ENCODE measurements around the gene OSBP2. TPM values are rescaled to one million over a fixed set of nuclear protein-coding genes. Genes with fewer than 3 reads are reported as not detected.

The OSBP2 gene
- total RNA-seq, 1 experiment from 2014 or later: 7.1 TPM

DNA sequence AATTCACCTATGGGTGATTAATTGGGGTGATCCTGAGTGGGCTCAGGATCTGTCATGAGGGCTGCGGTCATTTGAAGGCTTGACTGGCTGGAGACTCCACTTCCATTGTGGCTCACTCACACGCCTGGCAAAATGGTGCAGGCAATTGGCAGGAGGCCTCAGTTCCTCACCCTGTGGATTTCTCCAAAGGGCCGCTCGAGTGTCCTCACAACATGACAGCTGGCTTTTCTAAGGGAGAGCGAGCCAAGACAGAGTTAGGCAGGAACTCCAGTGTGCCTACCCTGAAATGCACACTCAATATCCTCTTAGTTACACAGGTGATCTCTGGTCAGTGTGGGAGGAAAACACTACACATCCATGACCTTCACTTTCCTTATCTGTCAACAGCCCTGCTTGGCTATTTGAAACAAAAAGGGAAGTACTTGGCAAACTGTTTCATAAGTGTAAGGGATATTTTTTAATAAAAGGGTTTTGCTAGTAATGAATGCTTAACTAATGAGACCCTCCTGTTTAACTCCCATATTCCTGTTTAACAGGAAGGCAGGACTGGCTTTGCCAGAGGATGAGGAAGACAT is 25.7 kb downstream of the OSBP2 start:
- intact Hi-C loops (cut with micrococcal nuclease; ENCODE audit: unreplicated experiment): no loop called here
- H3K36me3 ChIP-seq (ENCODE audit: low read depth): no peaks in the 10 kb centered on the region
- H3K79me2 ChIP-seq (ENCODE audit: low read depth): no peaks in the 10 kb centered on the region
- no peaks in the 10 kb centered on the region for H3K27me3 ChIP-seq (ENCODE audit: insufficient read depth, low read depth)
- H3K4me1 ChIP-seq (replicated peaks; ENCODE audit: insufficient read depth): peaks cover 15% of the 10 kb centered on the region
- no peak overlapping the region for H2AFZ ChIP-seq
- peaks cover 10% of the 10 kb centered on the region; the same call in 1 of the 2 replicates for H3F3A ChIP-seq (ENCODE audit: insufficient read depth, low read depth)
- no peaks in the 10 kb centered on the region for H4K20me1 ChIP-seq (ENCODE audit: insufficient read depth)
- no TSS peak for BruUV-seq (replicated peaks)
- TF ChIP-seq, protein P1, sequence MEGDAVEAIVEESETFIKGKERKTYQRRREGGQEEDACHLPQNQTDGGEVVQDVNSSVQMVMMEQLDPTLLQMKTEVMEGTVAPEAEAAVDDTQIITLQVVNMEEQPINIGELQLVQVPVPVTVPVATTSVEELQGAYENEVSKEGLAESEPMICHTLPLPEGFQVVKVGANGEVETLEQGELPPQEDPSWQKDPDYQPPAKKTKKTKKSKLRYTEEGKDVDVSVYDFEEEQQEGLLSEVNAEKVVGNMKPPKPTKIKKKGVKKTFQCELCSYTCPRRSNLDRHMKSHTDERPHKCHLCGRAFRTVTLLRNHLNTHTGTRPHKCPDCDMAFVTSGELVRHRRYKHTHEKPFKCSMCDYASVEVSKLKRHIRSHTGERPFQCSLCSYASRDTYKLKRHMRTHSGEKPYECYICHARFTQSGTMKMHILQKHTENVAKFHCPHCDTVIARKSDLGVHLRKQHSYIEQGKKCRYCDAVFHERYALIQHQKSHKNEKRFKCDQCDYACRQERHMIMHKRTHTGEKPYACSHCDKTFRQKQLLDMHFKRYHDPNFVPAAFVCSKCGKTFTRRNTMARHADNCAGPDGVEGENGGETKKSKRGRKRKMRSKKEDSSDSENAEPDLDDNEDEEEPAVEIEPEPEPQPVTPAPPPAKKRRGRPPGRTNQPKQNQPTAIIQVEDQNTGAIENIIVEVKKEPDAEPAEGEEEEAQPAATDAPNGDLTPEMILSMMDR (conservative IDR thresholded peaks at IDR 0.05): no peak
- no peak for TF ChIP-seq EZH2 (IDR thresholded peaks at IDR 0.05; ENCODE audit: low read depth)
- H3K4me2 ChIP-seq: no peak overlapping the region
- CTCF ChIA-PET: no interaction called here
- no peak overlapping the region for H3K4me3 ChIP-seq
- DNase-seq: no peak
- H3K9me3 ChIP-seq (ENCODE audit: insufficient read depth, low read depth): no peaks in the 10 kb centered on the region
- no peak overlapping the region for H3K27ac ChIP-seq
- H3K9me2 ChIP-seq (ENCODE audit: insufficient read depth): no peaks in the 10 kb centered on the region
- POLR2A ChIA-PET (ENCODE audit: unreplicated experiment): no interaction called here

DNA sequence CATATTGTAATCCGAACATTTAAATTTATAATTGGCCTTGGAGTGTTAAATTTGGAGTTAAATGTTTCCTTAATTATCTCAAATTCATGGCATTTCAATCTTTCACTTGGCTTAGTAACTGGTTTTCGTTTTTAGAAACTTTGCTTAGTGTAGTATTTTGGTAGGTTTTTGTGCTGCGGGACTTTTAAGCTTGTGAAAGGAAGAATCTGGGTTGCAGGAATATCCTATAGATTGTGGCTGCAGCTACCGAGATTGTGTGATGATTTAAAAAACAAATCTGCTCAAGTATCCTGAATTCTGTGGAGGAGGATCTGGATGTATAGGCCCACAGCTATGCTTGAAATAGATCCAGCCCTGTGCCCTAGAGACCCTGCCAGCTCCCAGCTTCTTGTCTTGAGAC is 27.1 kb downstream of the OSBP2 start:
- Histone ChIP-seq H3K27me3 (ENCODE audit: insufficient read depth, low read depth) (no peaks in the 10 kb centered on the region), H3K36me3 (ENCODE audit: low read depth) (no peaks in the 10 kb centered on the region), H3K27ac (no peak overlapping the region), H3K4me3 (no peak overlapping the region), H3F3A (ENCODE audit: insufficient read depth, low read depth) (peaks cover 8% of the 10 kb centered on the region; the same call in 1 of the 2 replicates), H3K79me2 (ENCODE audit: low read depth) (no peaks in the 10 kb centered on the region), H3K9me3 (ENCODE audit: insufficient read depth, low read depth) (no peaks in the 10 kb centered on the region), H3K9me2 (ENCODE audit: insufficient read depth) (no peaks in the 10 kb centered on the region), H2AFZ (no peak overlapping the region), H4K20me1 (ENCODE audit: insufficient read depth) (no peaks in the 10 kb centered on the region), H3K4me1 (replicated peaks; ENCODE audit: insufficient read depth) (peaks cover 14% of the 10 kb centered on the region), H3K4me2 (no peak overlapping the region)
- intact Hi-C loops (cut with micrococcal nuclease; ENCODE audit: unreplicated experiment): no loop called here
- no TSS peak for BruUV-seq (replicated peaks)
- TF ChIP-seq, protein P1 (conservative IDR thresholded peaks at IDR 0.05): no peak
- CTCF ChIA-PET: no interaction called here
- POLR2A ChIA-PET (ENCODE audit: unreplicated experiment): no interaction called here
- DNase-seq: no peak

DNA sequence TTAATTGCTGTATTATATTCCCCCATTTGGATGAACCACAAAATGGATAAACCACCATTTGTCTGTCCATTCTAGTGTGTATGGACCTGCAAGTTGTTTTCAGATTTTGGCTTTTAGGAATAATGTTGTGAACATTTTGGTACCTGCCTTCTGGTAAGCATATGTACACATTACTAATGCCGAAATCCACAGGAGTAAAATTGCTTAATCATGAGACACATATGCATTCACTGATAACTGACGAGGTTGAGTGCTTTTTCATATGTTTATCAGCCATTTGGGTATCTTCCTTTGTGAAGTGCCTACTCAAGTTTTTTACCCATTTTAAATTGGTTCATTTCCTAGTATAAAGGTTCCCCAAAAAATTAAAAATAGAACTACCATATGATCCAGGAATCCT is 34.2 kb downstream of the OSBP2 start:
- POLR2A ChIA-PET (ENCODE audit: unreplicated experiment): no interaction called here
- H3K4me2 ChIP-seq: no peak overlapping the region
- no peaks in the 10 kb centered on the region for H3K27me3 ChIP-seq (ENCODE audit: insufficient read depth, low read depth)
- H3K36me3 ChIP-seq (ENCODE audit: low read depth): no peaks in the 10 kb centered on the region
- no peak overlapping the region for H2AFZ ChIP-seq
- no peaks in the 10 kb centered on the region for H4K20me1 ChIP-seq (ENCODE audit: insufficient read depth)
- H3K4me3 ChIP-seq: no peak overlapping the region
- DNase-seq: no peak
- no TSS peak for BruUV-seq (replicated peaks)
- TF ChIP-seq, protein P1 (conservative IDR thresholded peaks at IDR 0.05): no peak
- TF ChIP-seq EZH2 (IDR thresholded peaks at IDR 0.05; ENCODE audit: low read depth): no peak
- CTCF ChIA-PET: no interaction called here
- H3K27ac ChIP-seq: no peak overlapping the region
- no peaks in the 10 kb centered on the region for H3F3A ChIP-seq (ENCODE audit: insufficient read depth, low read depth)
- intact Hi-C loops (cut with micrococcal nuclease; ENCODE audit: unreplicated experiment): no loop called here
- H3K9me2 ChIP-seq (ENCODE audit: insufficient read depth): no peaks in the 10 kb centered on the region
- H3K79me2 ChIP-seq (ENCODE audit: low read depth): no peaks in the 10 kb centered on the region
- no peaks in the 10 kb centered on the region for H3K9me3 ChIP-seq (ENCODE audit: insufficient read depth, low read depth)
- no peaks in the 10 kb centered on the region for H3K4me1 ChIP-seq (replicated peaks; ENCODE audit: insufficient read depth)

Data from PC-9 (cell line).